ENCODE results near the gene AARSD1.
A peak's percentile ranks its signal among the peaks of the same experiment; 100 is the strongest.
"Not testable (repeated sequence)": the region's sequence is repeated elsewhere in the genome, so short reads cannot be mapped to it uniquely, and the experiment has no call there.

AARSD1 gene

GRCh38 chr17:42982266-42982665 lies 18.0 kb upstream of the AARSD1 start:
- Histone ChIP-seq H3K4me1 (ENCODE audit: low read depth, poor library complexity, severe bottlenecking) (peaks cover 41% of the 10 kb centered on the region), H3K36me3 (ENCODE audit: insufficient read depth) (no peaks in the 10 kb centered on the region; the same call in 1 of the 2 replicates), H3K9ac (no peak overlapping the region), H3K4me2 (peak overlapping the region; percentile 89; the same call in 1 of the 2 replicates), H3K79me2 (ENCODE audit: insufficient read depth, low read depth) (peaks cover 32% of the 10 kb centered on the region; the same call in 1 of the 2 replicates), H3K27me3 (ENCODE audit: insufficient read depth, low read depth) (no peaks in the 10 kb centered on the region), H3K27ac (no peak overlapping the region), H2AFZ (ENCODE audit: low read depth) (no peak overlapping the region), H4K20me1 (ENCODE audit: insufficient read depth) (no peaks in the 10 kb centered on the region), H3K4me3 (IDR thresholded peaks at IDR 0.05; ENCODE audit: insufficient read depth, low read depth, low read length) (no peak overlapping the region)
- TF ChIP-seq CTCF (conservative IDR thresholded peaks at IDR 0.05; ENCODE audit: low read depth, low read length): no peak

GRCh38 chr17:42980766-42981397 lies 16.6 kb upstream of the AARSD1 start:
- H3K9ac ChIP-seq: peak overlapping the region; percentile 66
- H4K20me1 ChIP-seq (ENCODE audit: insufficient read depth): no peaks in the 10 kb centered on the region
- H3K4me1 ChIP-seq (ENCODE audit: low read depth, poor library complexity, severe bottlenecking): peaks cover 41% of the 10 kb centered on the region
- peak overlapping the region; percentile 89 for H3K4me2 ChIP-seq
- H3K79me2 ChIP-seq (ENCODE audit: insufficient read depth, low read depth): peaks cover 32% of the 10 kb centered on the region; the same call in 1 of the 2 replicates
- peak overlapping the region; percentile 78 for H3K27ac ChIP-seq
- TF ChIP-seq CTCF (conservative IDR thresholded peaks at IDR 0.05; ENCODE audit: low read depth, low read length): no peak
- H3K36me3 ChIP-seq (ENCODE audit: insufficient read depth): no peaks in the 10 kb centered on the region
- no peak overlapping the region for H3K4me3 ChIP-seq (IDR thresholded peaks at IDR 0.05; ENCODE audit: insufficient read depth, low read depth, low read length)
- H3K27me3 ChIP-seq (ENCODE audit: insufficient read depth, low read depth): no peaks in the 10 kb centered on the region
- peak overlapping the region; percentile 87 for H2AFZ ChIP-seq (ENCODE audit: low read depth)

GRCh38 chr17:42980274-42980765 lies 16.1 kb upstream of the AARSD1 start, which contains the start of gene RUNDC1:
Gene RUNDC1, plus strand, starts transcription at chr17:42980565. Its CDS starts 12 bp downstream, at chr17:42980577.
- Histone ChIP-seq H3K9ac (peak within 1 kb of the TSS; percentile 66), H3K4me3 (IDR thresholded peaks at IDR 0.05; ENCODE audit: insufficient read depth, low read depth, low read length) (no peak within 1 kb of the TSS), H3K36me3 (ENCODE audit: insufficient read depth) (no peaks in the 10 kb centered on the region), H3K79me2 (ENCODE audit: insufficient read depth, low read depth) (peaks cover 30% of the 10 kb centered on the region; the same call in 1 of the 2 replicates), H2AFZ (ENCODE audit: low read depth) (peak within 1 kb of the TSS; percentile 87), H3K27me3 (ENCODE audit: insufficient read depth, low read depth) (no peaks in the 10 kb centered on the region), H3K4me2 (peak within 1 kb of the TSS; percentile 89), H4K20me1 (ENCODE audit: insufficient read depth) (no peaks in the 10 kb centered on the region), H3K4me1 (ENCODE audit: low read depth, poor library complexity, severe bottlenecking) (peaks cover 35% of the 10 kb centered on the region), H3K27ac (peak within 1 kb of the TSS; percentile 78)
- TF ChIP-seq CTCF (conservative IDR thresholded peaks at IDR 0.05; ENCODE audit: low read depth, low read length): no peak

- TF ChIP-seq CTCF (conservative IDR thresholded peaks at IDR 0.05; ENCODE audit: low read depth, low read length): no peak
- no peaks in the 10 kb centered on the region for H3K36me3 ChIP-seq (ENCODE audit: insufficient read depth)
- H3K27ac ChIP-seq: peak within 1 kb of the TSS; percentile 78
- H3K9ac ChIP-seq: peak within 1 kb of the TSS; percentile 66
- H3K4me3 ChIP-seq (IDR thresholded peaks at IDR 0.05; ENCODE audit: insufficient read depth, low read depth, low read length): no peak within 1 kb of the TSS
- peaks cover 24% of the 10 kb centered on the region; the same call in 1 of the 2 replicates for H3K79me2 ChIP-seq (ENCODE audit: insufficient read depth, low read depth)
- no peaks in the 10 kb centered on the region for H3K27me3 ChIP-seq (ENCODE audit: insufficient read depth, low read depth)
- H4K20me1 ChIP-seq (ENCODE audit: insufficient read depth): no peaks in the 10 kb centered on the region
- peak within 1 kb of the TSS; percentile 89 for H3K4me2 ChIP-seq
- peak within 1 kb of the TSS; percentile 87 for H2AFZ ChIP-seq (ENCODE audit: low read depth)
- H3K4me1 ChIP-seq (ENCODE audit: low read depth, poor library complexity, severe bottlenecking): peaks cover 29% of the 10 kb centered on the region
These were observed 15.4 kb upstream of the AARSD1 start, which contains the start of gene PTGES3L for GRCh38 chr17:42979511-42980273. Gene PTGES3L, minus strand, starts transcription at chr17:42980080. Its CDS starts 27 bp downstream, at chr17:42980053.

GRCh38 chr17:42975701-42976100 lies 11.4 kb upstream of the AARSD1 start:
- H2AFZ ChIP-seq (ENCODE audit: low read depth); H3K4me3 ChIP-seq (IDR thresholded peaks at IDR 0.05; ENCODE audit: insufficient read depth, low read depth, low read length); H3K36me3 ChIP-seq (ENCODE audit: insufficient read depth); H3K27ac ChIP-seq; H4K20me1 ChIP-seq (ENCODE audit: insufficient read depth); H3K27me3 ChIP-seq (ENCODE audit: insufficient read depth, low read depth); H3K79me2 ChIP-seq (ENCODE audit: insufficient read depth, low read depth); H3K9ac ChIP-seq; H3K4me2 ChIP-seq: not testable (repeated sequence)
- peaks cover 14% of the 10 kb centered on the region for H3K4me1 ChIP-seq (ENCODE audit: low read depth, poor library complexity, severe bottlenecking)
